SK-N-MC (cell line): ENCODE data around the gene ITGA7.

Experiments used
- EZH2 ChIP-seq: fragments of 200-600 bp; sonication (generic); IDR thresholded peaks from one replicate; pipeline ENCODE4 v1.6.1; 2017; ENCODE audit warnings: antibody characterized with exemption
- POLR2AphosphoS5 ChIP-seq: IDR thresholded peaks from 2 replicates; pipeline ENCODE4 v1.6.1; 2012; ENCODE audit warnings: mild to moderate bottlenecking, low read depth, low read length, borderline replicate concordance

GRCh38 chr12:55712700-55713415 is 5.2 kb upstream of the ITGA7 start:
- TF ChIP-seq EZH2 = no peak
- TF ChIP-seq POLR2AphosphoS5 = no peak
